BLaER1 treated with 17β-estradiol and CSF1 and Interleukin-3, amounts not matched to agents 10 nM and 100 nM (cell line): Measurements from ENCODE around the gene ANO8.

ENCODE experiments used
- H3K27ac ChIP-seq, 11 experiments: shearing (Covaris generic); formaldehyde crosslinking; 2 replicates each; pipeline ENCODE4 v1.8.1; 2022
- H3K27me3 ChIP-seq, 11 experiments: shearing (Covaris generic); formaldehyde crosslinking; 2 replicates each; pipeline ENCODE4 v1.8.1; 2022
- H3K36me3 ChIP-seq, 11 experiments: shearing (Covaris generic); formaldehyde crosslinking; 2 replicates each; pipeline ENCODE4 v1.8.1; 2022
- H3K4me1 ChIP-seq, 10 experiments: shearing (Covaris generic); formaldehyde crosslinking; 2 replicates each; pipeline ENCODE4 v1.8.1; 2022
- H3K4me2 ChIP-seq, 11 experiments: shearing (Covaris generic); formaldehyde crosslinking; 2 replicates each; pipeline ENCODE4 v1.8.1; 2022
- H3K4me3 ChIP-seq, 10 experiments: shearing (Covaris generic); formaldehyde crosslinking; 2 replicates each; pipeline ENCODE4 v1.8.1; 2022
- H3K9ac ChIP-seq, 11 experiments: shearing (Covaris generic); formaldehyde crosslinking; 2 replicates each; pipeline ENCODE4 v1.8.1; 2022
- H3K9me3 ChIP-seq, 11 experiments: shearing (Covaris generic); formaldehyde crosslinking; replicated peaks in 1 of 11; 2 replicates each; pipeline ENCODE4 v1.8.1; 2022
- H4K20me1 ChIP-seq, 11 experiments: shearing (Covaris generic); formaldehyde crosslinking; 2 replicates each; pipeline ENCODE4 v1.8.1; 2022
- Cebpa-rat ChIP-seq, 11 experiments: shearing (Covaris generic); IDR thresholded peaks; 2 replicates each; pipeline ENCODE4 v1.8.1; 2022

The ANO8 gene

GRCh38 chr19:17351815-17352435 is 17.3 kb upstream of the ANO8 start:
- no peaks in the 10 kb centered on the region for H3K9me3 ChIP-seq
- H3K27me3 ChIP-seq, result no peaks in the 10 kb centered on the region
- TF ChIP-seq Cebpa-rat (IDR thresholded peaks at IDR 0.05), result no peak
- peaks cover 62 to 79% (median 70%) of the 10 kb centered on the region in 10 experiments for H3K4me1 ChIP-seq
- no peaks in the 10 kb centered on the region for H3K36me3 ChIP-seq
- peak overlapping the region; percentile 59 to 88 (median 80) for H3K4me2 ChIP-seq
- peak overlapping the region in 9 of 11 experiments; percentile 33 to 68 (median 56); a peak in 16 of 22 replicates for H3K27ac ChIP-seq
- H4K20me1 ChIP-seq, result no peaks in the 10 kb centered on the region
- H3K9ac ChIP-seq, result peak overlapping the region in 3 of 11 experiments; percentile 30 to 48 (median 45); a peak in 2 of 22 replicates
- no peak overlapping the region for H3K4me3 ChIP-seq

DNA sequence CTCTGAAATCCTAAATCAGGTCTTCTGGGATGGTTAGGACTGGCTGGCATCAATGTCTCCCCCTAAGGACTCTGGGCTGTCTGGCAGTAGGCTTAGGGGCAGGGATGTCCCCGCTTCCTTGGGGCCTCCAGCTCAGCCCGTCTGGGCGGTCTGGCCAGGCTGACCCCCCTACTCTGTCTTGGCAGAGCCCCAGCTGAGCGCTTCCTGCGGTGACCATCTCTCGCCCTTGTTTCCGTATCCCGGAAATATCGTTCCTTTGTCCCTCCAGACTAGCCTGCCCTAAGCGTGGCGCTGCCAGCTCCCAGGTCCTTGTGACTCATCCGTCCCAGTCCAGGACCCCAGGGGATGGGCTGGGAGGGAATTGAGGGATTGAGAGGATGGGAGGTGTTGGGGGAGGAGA is 14.0 kb upstream of the ANO8 start:
- peaks cover 0 to 7% (median 0%) of the 10 kb centered on the region in 11 experiments; a peak in 5 of 22 replicates for H3K36me3 ChIP-seq
- peak overlapping the region in 10 of 11 experiments; percentile 8 to 65 (median 58); a peak in 14 of 22 replicates for H3K9ac ChIP-seq
- TF ChIP-seq Cebpa-rat (IDR thresholded peaks at IDR 0.05), result no peak
- H3K9me3 ChIP-seq, result no peaks in the 10 kb centered on the region
- peak overlapping the region; percentile 62 to 88 (median 82) for H3K4me2 ChIP-seq
- H3K27me3 ChIP-seq, result no peaks in the 10 kb centered on the region
- peaks cover 66 to 89% (median 81%) of the 10 kb centered on the region in 10 experiments for H3K4me1 ChIP-seq
- peak overlapping the region in 3 of 10 experiments; percentile 2 to 16 (median 8); a peak in 1 of 20 replicates for H3K4me3 ChIP-seq
- peak overlapping the region in 10 of 11 experiments; percentile 52 to 81 (median 70); a peak in 20 of 22 replicates for H3K27ac ChIP-seq
- no peaks in the 10 kb centered on the region for H4K20me1 ChIP-seq

- TF ChIP-seq Cebpa-rat (IDR thresholded peaks at IDR 0.05), result no peak
- Histone ChIP-seq H4K20me1 (no peaks in the 10 kb centered on the region), H3K9me3 (no peaks in the 10 kb centered on the region), H3K4me1 (peaks cover 59 to 88% (median 73%) of the 10 kb centered on the region in 10 experiments), H3K27me3 (no peaks in the 10 kb centered on the region), H3K36me3 (peaks cover 0 to 15% (median 3%) of the 10 kb centered on the region in 11 experiments; a peak in 10 of 22 replicates), H3K9ac (peak overlapping the region in 10 of 11 experiments; percentile 24 to 65 (median 58); a peak in 17 of 22 replicates), H3K27ac (peak overlapping the region in 10 of 11 experiments; percentile 57 to 81 (median 70); a peak in 20 of 22 replicates), H3K4me2 (peak overlapping the region; percentile 62 to 88 (median 82)), H3K4me3 (0 out of 20 replicates have a peak overlapping the region, but pooled peaks of 1 of the 10 experiments have one; percentile 35)
These were observed 13.2 kb upstream of the ANO8 start for GRCh38 chr19:17347877-17348276.

- Histone ChIP-seq H4K20me1 (no peaks in the 10 kb centered on the region), H3K9ac (peak overlapping the region in 10 of 11 experiments; percentile 24 to 64 (median 56); a peak in 18 of 22 replicates), H3K27ac (peak overlapping the region in 10 of 11 experiments; percentile 57 to 81 (median 70); a peak in 20 of 22 replicates), H3K4me2 (peak overlapping the region; percentile 62 to 88 (median 82)), H3K27me3 (no peaks in the 10 kb centered on the region), H3K4me1 (peaks cover 54 to 83% (median 68%) of the 10 kb centered on the region in 10 experiments), H3K36me3 (peaks cover 0 to 20% (median 8%) of the 10 kb centered on the region in 11 experiments; a peak in 15 of 22 replicates), H3K4me3 (peak overlapping the region in 3 of 10 experiments; percentile 12 to 35 (median 17); a peak in 1 of 20 replicates), H3K9me3 (no peaks in the 10 kb centered on the region)
- no peak for TF ChIP-seq Cebpa-rat (IDR thresholded peaks at IDR 0.05)
These were observed 12.7 kb upstream of the ANO8 start for GRCh38 chr19:17347361-17347760.

DNA sequence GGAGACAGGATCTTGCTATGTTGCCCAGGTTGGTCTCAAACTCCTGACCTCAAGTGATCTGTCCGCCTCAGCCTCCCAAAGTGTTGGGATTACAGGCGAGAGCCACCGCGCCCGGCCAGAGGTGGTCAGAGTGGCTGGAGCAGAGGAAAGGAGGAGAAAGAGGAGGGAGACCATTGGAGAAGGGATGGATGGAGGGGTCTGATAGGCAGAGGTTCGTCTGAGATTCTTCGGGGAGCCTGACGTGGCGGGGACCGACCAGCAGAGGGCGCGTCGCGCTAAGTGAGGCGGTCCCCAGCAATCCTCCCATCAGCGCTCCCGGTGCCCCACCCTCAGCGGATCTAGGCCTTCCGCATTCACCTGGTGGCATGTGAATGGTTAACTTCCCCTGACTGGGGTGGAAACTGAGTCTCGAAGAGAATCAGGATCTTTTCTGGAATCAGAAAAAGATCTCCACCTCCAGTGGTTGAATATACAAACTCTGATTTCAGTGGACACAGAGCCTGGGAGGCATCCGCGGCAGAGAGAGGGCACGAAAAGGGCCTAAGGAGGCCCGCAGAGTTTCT is 11.5 kb upstream of the ANO8 start:
- H3K36me3 ChIP-seq, result peaks cover 6 to 32% (median 19%) of the 10 kb centered on the region in 11 experiments; a peak in 20 of 22 replicates
- H3K9ac ChIP-seq, result peak overlapping the region in 3 of 11 experiments; percentile 55 to 64 (median 60); a peak in 4 of 22 replicates
- no peaks in the 10 kb centered on the region for H3K27me3 ChIP-seq
- H4K20me1 ChIP-seq, result no peaks in the 10 kb centered on the region
- TF ChIP-seq Cebpa-rat (IDR thresholded peaks at IDR 0.05), result no peak
- H3K27ac ChIP-seq, result peak overlapping the region in 10 of 11 experiments; percentile 57 to 81 (median 70); a peak in 17 of 22 replicates
- H3K4me1 ChIP-seq, result peaks cover 45 to 75% (median 58%) of the 10 kb centered on the region in 10 experiments
- no peaks in the 10 kb centered on the region for H3K9me3 ChIP-seq
- H3K4me3 ChIP-seq, result no peak overlapping the region
- peak overlapping the region; percentile 62 to 88 (median 82) for H3K4me2 ChIP-seq

DNA sequence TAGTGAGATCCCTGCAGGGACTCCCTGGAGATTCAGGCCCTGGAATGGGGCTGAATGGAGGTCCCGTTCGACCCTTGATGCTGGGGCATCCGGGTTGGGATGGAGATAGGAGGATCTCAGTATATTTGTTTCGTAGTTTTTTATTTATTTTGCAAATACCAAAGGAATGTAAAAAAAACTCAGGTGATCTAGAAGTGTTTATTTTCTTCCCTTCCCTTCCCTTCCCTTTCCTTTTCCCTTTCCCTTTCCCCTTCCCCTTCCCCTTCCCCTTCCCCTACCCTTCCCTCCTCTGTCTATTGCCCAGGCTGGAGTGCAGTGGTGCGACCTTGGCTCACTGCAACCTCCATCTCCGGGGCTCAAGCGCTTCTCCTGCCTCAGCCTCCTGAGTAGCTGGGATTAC is 7.2 kb upstream of the ANO8 start:
- H3K4me2 ChIP-seq, result no peak overlapping the region
- H4K20me1 ChIP-seq, result no peaks in the 10 kb centered on the region
- 0 out of 22 replicates have a peak overlapping the region, but pooled peaks of 1 of the 11 experiments have one; percentile 0 for H3K9ac ChIP-seq
- peaks cover 8 to 41% (median 27%) of the 10 kb centered on the region in 11 experiments; a peak in 20 of 22 replicates for H3K36me3 ChIP-seq
- no peaks in the 10 kb centered on the region for H3K27me3 ChIP-seq
- peaks cover 21 to 64% (median 28%) of the 10 kb centered on the region in 10 experiments for H3K4me1 ChIP-seq
- TF ChIP-seq Cebpa-rat (IDR thresholded peaks at IDR 0.05), result no peak
- no peak overlapping the region for H3K4me3 ChIP-seq
- H3K27ac ChIP-seq, result no peak overlapping the region
- no peaks in the 10 kb centered on the region for H3K9me3 ChIP-seq

DNA sequence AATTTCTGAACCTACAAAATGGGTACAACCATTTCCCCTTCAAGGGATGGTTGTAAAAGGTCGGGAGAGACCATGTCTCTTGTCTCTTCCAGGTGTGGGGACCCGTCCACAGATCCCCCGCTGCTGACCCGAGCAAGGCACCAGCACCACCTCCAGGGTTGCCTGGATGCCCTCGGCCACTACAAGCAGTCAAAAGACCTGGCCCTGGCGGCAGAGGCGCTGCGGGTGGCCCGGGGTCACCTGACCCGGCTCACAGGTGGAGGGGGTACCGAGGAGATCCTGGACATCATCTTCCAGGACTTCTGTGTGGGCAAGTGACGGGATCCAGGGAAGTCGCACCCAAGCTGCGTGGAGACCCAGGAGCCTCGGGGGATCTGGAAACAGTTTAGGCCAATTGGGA is 6.7 kb upstream of the ANO8 start:
- peaks cover 8 to 41% (median 27%) of the 10 kb centered on the region in 11 experiments; a peak in 20 of 22 replicates for H3K36me3 ChIP-seq
- no peaks in the 10 kb centered on the region for H4K20me1 ChIP-seq
- H3K9ac ChIP-seq, result peak overlapping the region in 3 of 11 experiments; percentile 0 to 22 (median 4); a peak in 1 of 22 replicates
- no peak overlapping the region for H3K4me3 ChIP-seq
- no peaks in the 10 kb centered on the region for H3K9me3 ChIP-seq
- no peaks in the 10 kb centered on the region for H3K27me3 ChIP-seq
- peaks cover 16 to 59% (median 24%) of the 10 kb centered on the region in 10 experiments for H3K4me1 ChIP-seq
- no peak overlapping the region for H3K27ac ChIP-seq
- no peak for TF ChIP-seq Cebpa-rat (IDR thresholded peaks at IDR 0.05)
- 0 out of 22 replicates have a peak overlapping the region, but pooled peaks of 1 of the 11 experiments have one; percentile 12 for H3K4me2 ChIP-seq

GRCh38 chr19:17340871-17341357 is 6.3 kb upstream of the ANO8 start:
- H3K4me2 ChIP-seq, result 0 out of 22 replicates have a peak overlapping the region, but pooled peaks of 1 of the 11 experiments have one; percentile 12
- no peak overlapping the region for H3K27ac ChIP-seq
- H4K20me1 ChIP-seq, result no peaks in the 10 kb centered on the region
- H3K9me3 ChIP-seq, result no peaks in the 10 kb centered on the region
- no peak overlapping the region for H3K4me3 ChIP-seq
- peaks cover 17 to 58% (median 24%) of the 10 kb centered on the region in 10 experiments for H3K4me1 ChIP-seq
- peaks cover 8 to 41% (median 27%) of the 10 kb centered on the region in 11 experiments; a peak in 20 of 22 replicates for H3K36me3 ChIP-seq
- TF ChIP-seq Cebpa-rat (IDR thresholded peaks at IDR 0.05), result no peak
- 0 out of 22 replicates have a peak overlapping the region, but pooled peaks of 3 of the 11 experiments have one; percentile 0 to 22 (median 4) for H3K9ac ChIP-seq
- H3K27me3 ChIP-seq, result no peaks in the 10 kb centered on the region
